NCI-H748 treated with DMSO at 0.1 percent for 48 hours (cell line): ENCODE results near the gene RTL1.

Experiments used
- DNase-seq: peaks from one replicate; lab custom pipeline; 2025; lab: John Stamatoyannopoulos, UW

The RTL1 gene

DNA sequence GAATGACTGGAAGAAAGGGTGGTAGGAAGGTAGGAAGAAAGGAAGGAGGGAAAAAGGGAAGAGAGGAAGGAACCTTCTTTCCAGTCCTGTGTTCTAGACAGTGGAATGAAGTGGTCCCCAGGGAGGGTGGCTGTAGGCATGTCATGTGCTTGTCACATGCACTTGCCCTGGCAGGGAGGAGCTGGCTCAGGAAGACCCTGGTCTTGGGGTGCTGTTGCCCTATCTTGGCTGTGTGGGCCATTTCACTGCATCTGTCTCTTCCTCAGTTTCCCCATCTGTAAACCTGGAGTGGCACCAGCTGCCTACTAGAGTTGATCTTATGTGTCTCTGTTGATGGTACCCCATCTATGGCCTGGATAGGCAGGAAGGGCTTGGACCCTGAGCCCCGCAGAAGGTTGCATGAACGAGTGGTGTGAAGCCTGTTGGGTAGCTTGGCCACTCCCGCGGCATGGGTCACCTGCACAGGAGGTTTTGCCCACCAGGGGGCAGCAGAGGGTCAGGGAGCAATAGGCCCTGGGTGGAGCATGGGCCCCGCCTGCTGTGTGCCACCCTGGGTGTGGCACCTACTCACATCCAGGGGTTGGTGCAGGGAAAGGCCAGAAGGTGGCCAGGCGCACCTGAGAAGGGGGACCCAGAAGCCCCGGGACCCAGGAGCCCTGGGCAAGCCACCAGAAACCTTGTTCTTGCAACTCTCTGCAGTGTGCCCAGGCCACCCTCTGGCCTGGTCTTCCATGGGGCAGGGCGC, 52.5 kb downstream of the RTL1 start:
- peak; percentile 79 for DNase-seq

DNA sequence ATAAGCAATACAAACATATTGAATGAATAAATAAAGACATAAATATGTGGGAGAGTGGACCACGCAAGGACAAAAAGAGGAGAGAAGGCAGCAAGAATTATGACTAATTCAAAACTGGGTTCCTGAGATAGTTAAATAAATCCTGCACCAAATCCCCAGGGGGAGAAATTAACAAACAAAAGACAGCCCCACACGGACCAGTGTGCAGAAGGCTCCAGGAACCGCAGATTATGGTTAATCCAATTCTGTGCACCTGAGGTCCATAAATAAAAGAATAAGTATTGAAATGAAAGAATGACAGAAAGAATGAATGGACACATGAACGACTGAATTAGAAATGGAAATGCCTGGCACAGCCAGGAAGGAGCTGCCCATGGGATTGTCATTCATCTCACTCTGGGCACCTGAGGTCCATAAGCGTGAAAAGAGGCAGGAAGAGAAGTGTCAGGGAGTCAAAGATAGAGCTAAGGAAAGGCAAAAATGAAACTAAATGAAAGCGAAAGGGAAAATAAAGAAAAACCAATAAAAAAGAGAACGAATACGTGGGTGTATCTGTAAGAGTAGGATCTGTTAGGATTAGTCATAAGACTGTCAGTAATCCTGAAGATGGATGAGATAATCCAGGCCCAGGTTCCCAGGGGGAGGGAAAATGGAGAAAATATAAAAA, 54.3 kb downstream of the RTL1 start:
- no peak for DNase-seq

DNA sequence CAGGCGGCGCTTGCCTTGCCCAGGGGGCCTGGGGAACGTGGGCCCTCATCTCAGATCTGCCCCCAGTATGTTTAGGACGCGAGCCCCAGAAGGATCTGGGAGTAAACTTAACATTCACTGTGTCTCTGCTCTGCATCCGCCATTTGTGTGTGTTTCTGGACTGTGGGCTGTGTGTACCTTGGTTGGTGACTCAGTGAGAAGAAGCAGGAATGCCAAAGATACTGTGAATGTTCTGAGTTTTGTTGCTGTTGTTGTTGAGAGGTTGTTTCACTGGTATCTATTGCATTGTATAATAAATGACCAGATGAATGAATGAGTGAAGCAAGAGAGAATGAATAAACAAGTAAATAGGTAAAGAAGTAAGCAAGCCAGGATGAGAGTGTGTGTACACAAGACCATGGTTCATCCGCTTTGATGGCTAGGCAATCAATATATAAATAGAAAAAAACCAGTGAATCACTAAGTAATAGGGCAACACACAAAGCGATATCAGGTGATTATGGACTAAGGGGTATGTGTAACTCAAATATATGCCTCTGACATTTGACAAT, 57.1 kb downstream of the RTL1 start:
- DNase-seq: no peak

DNA sequence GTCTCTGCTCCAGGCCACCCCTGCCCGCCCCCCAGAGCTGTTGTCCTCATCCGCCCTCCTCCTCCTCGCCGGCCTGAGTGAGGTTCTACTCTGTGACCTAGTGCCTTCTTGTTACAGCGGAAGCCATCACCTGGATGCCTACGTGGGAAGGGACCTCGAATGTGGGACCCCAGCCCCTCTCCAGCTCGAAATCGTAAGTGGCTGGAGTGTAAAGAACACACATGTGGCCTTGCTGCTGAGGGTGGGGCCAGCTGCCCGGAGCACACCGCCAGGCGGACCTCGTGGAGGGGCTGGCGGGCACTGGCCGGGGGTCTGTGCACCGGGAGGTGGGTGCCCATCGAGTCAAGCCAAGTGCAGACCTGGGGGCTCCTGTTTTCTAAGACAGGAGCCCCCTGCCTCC, 58.2 kb downstream of the RTL1 start:
- DNase-seq: no peak

DNA sequence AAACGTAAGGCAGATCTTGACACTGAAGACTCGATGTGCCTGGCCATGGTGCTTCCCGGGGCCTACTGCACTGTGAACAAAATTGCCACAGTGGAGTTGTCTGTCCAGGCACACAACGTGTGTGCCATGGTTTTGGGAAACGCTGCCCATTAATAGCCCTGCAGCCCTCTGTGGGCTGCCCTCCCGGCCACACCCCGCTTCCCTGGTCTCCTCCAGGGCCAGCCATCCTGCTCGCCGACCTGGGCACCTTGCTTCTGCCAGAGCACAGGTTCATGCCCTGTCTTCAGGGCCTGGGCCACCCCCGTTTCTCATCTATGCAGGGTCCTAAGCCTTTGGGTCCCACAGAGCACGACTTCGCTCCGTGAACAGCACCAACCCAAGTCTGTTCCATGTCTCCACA, 58.7 kb downstream of the RTL1 start:
- no peak for DNase-seq

DNA sequence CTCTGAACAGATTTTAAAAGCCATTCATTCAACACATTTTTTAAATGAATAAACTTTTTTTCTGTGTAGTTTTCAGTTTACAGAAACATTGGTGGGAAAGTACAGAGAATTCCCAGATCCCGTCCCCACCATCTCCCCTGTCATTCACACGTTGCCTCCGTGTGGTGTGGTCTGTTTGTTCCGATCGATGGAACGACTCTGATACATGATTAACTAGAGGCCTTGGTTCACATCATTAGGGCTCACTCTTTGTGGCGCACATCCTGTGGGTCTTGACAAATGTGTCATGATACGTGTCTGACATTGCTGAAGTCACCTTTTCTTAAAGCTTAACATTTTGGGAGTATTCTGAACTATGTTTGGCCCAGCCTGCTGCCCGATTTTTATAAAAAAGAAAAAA, 59.1 kb downstream of the RTL1 start:
- no peak for DNase-seq

DNA sequence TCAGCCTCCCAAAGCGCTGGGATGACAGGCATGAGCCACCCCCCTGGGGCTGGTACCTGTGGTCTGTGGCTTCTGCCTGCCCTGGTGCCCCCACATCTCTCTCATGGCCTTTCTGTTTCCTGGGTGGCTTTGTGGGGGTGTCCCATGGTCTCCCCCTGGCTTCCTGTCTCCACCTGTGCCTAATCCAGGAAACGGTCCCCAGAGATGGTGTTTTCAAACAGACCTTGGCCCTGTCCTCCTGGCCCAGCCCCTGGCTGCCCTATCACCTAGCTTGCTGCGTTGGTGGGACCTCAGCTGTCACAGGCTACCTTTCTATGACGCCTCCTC, 59.5 kb downstream of the RTL1 start:
- no peak for DNase-seq

DNA sequence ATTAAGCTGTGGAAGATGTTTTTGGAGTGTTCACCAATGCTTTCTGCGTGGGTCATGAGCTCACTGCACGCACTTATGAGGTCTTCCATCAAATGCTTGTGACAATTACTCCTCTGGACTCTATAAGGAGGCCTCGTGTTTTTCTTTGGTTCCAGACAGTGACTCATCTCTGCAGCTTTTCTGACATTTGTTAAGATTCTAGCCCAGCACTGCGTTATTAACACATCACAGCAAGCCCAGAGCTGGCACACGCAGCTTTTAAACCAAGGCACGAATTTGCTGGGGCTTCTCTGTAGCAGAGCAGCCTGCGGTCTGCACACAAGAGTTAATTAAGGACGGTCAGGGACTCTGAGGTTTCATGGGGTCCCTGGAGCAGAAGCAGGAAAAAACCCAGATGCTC, 60.7 kb downstream of the RTL1 start:
- DNase-seq: peak; percentile 86

DNA sequence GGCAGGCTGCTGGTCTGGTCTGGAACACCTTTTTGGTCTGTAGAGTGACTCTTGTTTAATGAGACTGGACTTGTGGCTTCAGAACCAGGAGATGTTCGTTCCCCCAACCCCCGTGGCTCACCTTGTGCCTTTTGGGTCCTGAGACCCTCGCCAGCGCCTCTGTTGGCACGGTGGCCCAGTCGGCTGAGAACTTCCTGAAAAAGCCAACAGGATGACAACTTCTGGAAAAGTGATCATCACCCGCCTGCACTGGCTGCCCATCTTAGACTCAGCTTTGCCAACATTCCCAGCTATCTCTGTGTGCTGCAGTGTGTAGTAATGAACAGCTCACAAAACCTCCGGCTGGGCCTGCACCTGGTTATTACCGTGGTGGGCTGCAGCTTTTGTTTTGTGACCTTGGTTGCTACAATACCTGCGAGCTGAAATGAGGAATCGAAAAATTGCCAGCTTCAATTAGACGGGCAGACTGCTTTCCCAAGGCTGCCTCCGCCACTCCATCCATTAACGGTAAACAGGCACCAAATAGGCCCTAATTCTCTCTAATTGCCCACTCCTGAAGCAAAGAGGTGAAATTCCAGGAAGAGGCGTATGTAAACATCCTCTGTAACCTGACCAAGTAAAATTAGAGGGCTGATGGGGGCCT, 61.6 kb downstream of the RTL1 start:
- DNase-seq: peak; percentile 100

DNA sequence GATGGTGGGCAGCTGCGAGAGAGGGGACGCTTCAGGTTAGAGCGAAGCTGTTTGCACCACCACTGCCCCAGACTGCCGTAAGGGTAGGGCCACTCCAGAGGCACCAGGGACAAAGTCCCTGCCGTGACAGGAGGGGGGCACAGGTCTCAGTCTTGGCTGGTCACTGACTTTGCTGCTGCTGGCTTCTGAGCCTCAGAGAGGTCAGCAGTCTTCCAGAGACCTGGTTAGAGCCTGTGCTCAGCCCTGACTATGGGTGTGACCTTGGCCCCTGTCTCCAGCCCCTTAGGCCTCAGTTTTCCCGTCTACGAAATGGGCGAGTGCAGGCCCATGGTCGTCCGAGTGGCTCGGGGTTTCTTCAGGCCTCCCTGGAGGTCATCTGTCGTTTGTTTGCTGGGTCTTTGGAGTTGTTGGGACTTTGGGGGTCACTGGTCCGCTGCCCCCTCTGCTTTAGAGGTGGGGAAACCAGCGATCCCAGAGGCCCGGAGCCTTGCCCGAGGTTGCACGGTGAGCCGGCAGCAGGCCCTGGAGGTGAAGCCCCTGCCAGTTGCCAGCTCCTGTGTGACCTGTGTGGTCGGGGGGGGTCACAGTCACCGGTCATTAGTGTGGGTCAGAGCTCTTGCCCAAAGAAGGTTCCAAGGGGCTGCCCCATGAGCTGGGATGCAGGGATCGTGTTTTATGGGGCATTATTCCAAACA, 62.3 kb downstream of the RTL1 start:
- no peak for DNase-seq

DNA sequence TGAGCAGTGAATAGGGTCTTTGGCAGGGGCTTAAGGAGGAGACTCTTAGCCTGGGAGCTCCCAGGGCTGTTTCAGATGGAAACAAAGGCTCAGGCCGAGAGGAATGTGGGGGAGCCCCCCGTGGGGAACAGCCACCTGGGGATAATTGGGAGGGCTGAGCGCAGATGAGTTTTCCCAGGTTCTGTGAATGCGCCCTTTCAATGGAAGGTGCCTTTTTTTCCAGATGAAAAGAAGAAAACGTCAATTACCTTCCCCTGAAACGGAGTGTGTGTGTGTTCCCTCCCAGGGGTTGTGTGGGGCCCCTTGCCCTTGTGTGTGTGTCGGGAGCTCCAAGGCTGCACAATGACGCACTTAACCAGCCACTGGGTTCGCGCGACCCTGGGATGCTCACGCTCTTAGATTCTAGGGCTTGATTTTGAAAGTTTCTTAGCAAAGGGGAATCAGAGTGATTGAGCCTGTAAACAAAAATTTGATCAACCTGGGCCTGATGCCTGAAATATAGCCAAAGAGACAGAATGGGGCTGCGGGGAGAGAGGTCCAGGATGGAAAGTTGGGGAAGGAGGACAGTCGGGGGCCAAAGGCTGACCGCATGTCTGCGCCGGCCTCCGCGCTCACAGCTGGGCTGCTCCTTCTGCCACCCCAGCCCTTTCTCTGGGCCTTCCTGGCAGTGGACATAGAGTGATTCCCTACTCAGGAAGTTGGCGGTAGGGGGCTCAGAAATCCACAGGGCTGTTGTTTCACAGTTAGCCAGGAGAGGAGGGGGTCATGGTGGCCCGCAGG, 63.0 kb downstream of the RTL1 start:
- no peak for DNase-seq

DNA sequence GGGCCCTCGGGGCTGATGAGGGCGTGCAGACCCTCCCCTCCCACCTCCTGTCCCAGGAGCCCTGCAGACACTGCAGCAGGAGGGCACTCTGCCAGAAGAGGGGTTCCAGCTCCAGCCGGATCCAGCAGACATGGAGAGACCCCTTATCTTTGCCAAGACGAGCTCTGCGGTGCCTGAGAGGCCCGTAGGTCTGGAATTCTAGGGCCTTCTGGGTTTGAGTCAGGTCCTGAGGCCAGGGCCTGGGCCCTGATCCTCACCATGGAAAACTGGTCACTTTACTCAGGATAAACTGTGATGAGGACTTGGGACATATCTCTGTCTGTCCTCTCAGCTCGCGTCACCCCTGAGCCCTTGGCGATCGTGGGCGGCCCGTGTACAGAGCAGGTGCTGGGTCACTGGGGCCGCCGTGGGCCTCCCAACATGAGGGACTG, 63.8 kb downstream of the RTL1 start:
- DNase-seq: no peak

DNA sequence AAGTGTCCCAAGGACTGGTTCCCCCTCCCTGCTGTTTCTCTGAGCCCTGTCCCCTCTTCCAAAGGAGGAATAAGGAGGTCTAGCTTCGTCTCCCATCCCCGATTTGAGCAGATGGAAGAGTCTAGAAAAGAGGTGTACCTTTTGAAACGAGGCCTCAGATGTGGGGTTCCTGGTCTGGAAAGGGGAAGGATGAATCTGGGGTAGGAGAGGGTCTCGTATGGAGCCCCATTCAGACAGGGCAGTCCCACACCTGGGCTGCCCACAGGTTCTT, 64.3 kb downstream of the RTL1 start:
- DNase-seq: no peak

DNA sequence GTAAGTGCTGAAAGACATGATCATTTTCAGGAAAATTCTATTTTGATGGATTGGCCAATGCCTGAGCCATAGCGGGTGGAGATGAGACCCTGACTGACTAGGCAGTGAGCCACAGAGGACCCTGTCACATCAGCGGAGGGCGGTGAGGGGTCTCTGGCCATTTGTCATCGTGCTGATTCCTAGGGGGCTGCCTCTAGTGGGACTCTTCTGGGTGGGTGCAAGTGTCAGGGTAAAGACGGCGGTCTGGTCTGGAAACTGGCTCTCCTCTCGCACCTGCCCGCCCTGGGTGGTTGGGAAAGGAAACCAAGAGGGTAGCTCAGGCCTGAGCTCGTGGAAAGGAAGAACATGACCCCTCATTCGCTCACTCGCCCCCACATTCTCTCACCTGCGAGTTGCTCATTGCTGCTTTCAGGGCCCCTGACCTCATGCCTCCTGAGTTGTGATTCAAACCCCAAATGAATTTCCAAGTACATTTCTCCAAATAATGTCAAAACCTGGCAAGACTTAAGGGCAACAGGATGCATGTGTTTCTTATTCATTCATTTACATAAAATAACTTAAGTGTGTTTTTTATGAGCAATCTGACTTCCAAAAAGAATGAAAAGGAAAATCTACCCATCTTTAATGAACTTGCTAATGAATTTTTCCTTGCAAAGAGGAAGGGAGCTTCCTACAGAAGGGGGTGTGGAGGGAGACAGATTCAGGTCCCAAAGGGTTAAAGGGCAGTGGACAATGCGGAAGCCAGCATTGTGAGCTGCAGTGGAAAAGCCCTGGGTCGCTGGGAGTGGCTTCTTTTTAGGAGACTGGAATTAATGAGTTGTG, 64.8 kb downstream of the RTL1 start:
- DNase-seq: no peak

DNA sequence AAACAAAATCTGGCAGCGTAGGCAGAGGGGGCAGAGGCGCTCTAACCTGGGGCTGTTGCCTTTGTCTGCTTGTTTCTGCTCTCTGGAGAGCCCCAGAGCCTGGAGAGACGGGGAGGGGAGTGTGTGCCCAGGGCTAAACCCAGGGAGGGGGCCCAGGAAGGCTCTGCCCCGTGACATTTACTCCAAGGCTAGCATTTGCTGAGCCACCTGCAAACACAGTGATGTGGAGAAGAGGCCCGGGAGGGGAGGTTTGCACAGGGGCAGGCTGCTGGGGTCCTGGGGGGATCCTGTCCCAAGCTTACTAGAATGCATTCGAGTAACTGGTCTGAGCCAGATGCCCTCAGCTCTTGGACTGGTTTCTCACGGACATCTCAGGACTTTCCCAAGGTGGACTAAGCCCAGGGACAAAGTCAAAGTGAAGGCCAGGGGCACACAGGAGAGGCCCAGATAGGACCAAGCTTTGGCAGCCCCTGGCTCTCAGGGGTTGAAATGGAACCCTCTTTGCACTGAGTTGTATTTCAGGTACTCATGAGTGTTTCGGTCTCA, 65.6 kb downstream of the RTL1 start:
- no peak for DNase-seq

DNA sequence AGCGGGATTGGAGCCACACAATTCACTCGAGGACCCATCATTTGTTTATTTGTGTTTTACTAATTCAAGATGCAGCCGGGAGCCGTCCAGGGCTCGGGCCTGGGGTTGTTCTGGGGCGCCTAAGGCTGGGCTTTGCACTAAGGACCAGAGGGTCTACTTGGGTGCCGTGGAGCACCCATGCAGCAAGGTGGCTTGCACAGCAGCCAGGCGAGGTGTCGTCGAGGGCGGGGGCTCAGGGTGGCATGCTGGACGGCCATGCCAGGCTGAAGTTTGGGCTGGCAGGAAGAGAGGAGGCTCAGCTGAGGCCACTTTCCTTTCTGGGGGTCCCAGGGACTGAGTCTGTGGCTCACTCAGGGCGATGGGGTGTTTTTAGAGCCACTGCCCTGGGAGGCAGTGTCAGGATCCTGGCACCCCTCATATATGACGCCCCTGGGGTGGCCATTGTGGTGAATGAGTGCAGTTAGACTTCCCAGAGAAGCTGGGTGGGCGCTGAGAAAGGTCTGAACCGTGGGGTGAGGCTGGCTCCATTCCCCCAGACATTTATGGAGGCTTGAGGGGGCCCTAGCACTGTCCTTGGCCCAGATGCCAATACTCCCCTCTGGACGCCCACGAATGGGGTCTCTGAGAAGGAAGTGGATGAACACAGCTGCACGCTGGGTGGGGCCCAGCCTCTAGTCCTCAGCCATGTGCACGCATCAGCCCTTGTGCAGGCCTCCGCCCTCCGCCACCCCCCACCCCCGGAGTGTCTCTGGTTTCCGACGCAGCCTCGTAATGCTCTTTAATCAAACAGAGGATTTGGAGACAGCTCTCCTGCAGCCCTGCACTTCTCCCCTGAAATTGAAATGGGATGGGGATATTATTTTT, 66.3 kb downstream of the RTL1 start:
- DNase-seq: no peak

DNA sequence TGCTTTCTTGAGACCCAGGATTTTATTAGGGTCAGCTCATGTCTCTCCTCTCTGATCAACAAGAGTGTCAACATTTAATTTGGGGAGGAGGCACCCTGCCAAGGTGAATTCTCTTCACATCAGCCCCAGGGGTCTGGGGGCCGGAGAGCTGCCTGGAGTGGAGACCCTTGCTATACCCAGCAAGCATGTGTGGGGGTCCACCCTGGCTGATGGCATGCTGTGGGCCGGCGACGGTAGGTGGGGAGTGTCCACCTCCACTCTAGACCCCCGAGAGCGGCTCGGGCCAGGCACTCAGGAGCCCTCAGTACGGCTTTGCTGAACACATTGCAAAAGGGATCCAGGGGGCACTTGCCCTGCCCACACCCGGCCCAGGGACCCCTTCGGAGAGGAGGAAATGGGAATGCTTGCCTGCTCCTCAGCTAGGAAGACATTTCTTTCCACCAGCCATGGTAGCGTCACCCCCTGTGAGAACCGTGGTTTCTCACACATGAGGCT, 67.2 kb downstream of the RTL1 start:
- no peak for DNase-seq

DNA sequence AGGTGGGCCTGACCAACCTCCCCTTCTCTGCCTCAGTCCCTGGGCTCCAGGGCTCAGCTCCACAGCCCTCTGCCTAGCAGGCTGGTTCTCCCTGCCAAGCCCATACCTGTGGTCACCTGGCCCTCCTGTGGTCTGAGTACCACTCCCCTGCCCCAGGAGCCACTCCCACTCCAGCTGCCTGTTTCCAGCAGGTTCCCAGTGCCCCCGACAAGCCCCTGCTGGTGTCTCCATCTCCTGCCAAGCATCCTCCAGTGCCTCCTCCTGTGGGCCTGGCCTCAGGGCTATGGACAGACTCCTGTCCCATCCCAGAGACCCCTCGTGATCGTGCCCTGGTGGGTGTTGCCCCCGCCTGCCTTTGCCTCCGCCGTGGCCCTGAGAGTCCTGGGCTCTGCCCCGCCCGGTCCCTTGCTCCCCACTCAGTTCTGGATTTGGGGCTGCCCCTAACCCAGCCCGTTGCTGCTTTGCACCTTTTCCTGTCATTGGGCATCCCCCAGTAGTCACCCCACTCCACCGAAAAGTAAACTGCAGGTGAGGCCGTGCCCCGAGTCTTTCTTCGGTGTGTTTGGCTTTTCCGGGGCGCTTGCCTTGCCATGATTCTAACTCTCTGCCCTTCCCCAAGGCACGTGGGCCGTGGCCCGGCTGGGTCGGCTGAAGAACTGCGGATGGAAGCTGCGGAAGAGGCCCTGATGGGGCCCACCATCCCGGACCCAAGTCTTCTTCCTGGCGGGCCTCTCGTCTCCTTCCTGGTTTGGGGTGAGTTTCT, 67.8 kb downstream of the RTL1 start:
- DNase-seq: no peak
